OCI-LY3 (cell line): ENCODE results near the gene CYP2W1.

ENCODE experiments used
- H2AFZ ChIP-seq: fragments of 200-600, 300-600 bp; shearing (Covaris generic); 2 replicates; pipeline ENCODE4 v1.6.0; 2014; ENCODE audit warnings: antibody characterized with exemption, low read depth, low read length
- H3K27ac ChIP-seq: fragments of 200-600, 300-600 bp; sonication (generic); 2 replicates; pipeline ENCODE4 v1.5.1; 2014; ENCODE audit warnings: mild to moderate bottlenecking, low read length, moderate library complexity, mixed read lengths
- H3K27me3 ChIP-seq: fragments of 200-600, 300-600 bp; sonication (generic); 2 replicates; pipeline ENCODE4 v1.6.1; 2014; ENCODE audit warnings: low read depth, low read length, mixed read lengths
- H3K36me3 ChIP-seq: fragments of 200-600, 300-600 bp; sonication (generic); replicated peaks from 2 replicates; pipeline ENCODE3; 2014; ENCODE audit warnings: low read depth, low read length, mixed read lengths
- H3K4me1 ChIP-seq: fragments of 300-600, 200-600 bp; sonication (generic); 2 replicates; pipeline ENCODE4 v1.6.1; 2014; ENCODE audit warnings: low read length, mixed read lengths
- H3K4me2 ChIP-seq: fragments of 200-600, 300-600 bp; sonication (generic); 2 replicates; pipeline ENCODE4 v1.6.1; 2014; ENCODE audit warnings: low read length, mixed read lengths
- H3K4me3 ChIP-seq: fragments of 300-600, 200-600 bp; sonication (generic); 2 replicates; pipeline ENCODE4 v1.5.1; 2014; ENCODE audit warnings: antibody characterized with exemption, mild to moderate bottlenecking, low read length, moderate library complexity
- H3K79me2 ChIP-seq: fragments of 300-600, 200-600 bp; shearing (Covaris generic); 2 replicates; pipeline ENCODE4 v1.6.1; 2014; ENCODE audit warnings: mild to moderate bottlenecking, low read length, mixed read lengths
- H3K9ac ChIP-seq: fragments of 300-600, 200-600 bp; shearing (Covaris generic); 2 replicates; pipeline ENCODE4 v1.6.0; 2014; ENCODE audit warnings: mild to moderate bottlenecking, low read length, moderate library complexity
- H3K9me3 ChIP-seq: fragments of 200-600, 300-600 bp; shearing (Covaris generic); 2 replicates; pipeline ENCODE4 v1.6.1; 2014; ENCODE audit warnings: low read length, mixed read lengths; ENCODE audit not compliant: insufficient read depth
- H4K20me1 ChIP-seq: fragments of 200-600, 300-600 bp; sonication (generic); 2 replicates; pipeline ENCODE4 v1.6.1; 2016; ENCODE audit warnings: low read length, mixed read lengths; ENCODE audit not compliant: insufficient read depth
- EZH2phosphoT487 ChIP-seq: fragments of 200-600 bp; shearing (Covaris generic); IDR thresholded peaks from 2 replicates; pipeline ENCODE4 v1.6.1; 2018; ENCODE audit warnings: antibody characterized with exemption, mixed run types, low read depth
- TF ChIP-seq, protein P1 (sequence below): fragments of 200-600, 300-600 bp; sonication (generic); IDR thresholded peaks from 2 replicates; pipeline ENCODE4 v1.5.1; 2014; ENCODE audit warnings: antibody characterized with exemption, low read length, low read depth

The CYP2W1 gene

GRCh38 chr7:984361-985126 is 1.6 kb downstream of the CYP2W1 start:
- Histone ChIP-seq H3K4me3 (no peak overlapping the region), H3K9me3 (no peaks in the 10 kb centered on the region), H3K4me2 (no peak overlapping the region), H3K4me1 (0 out of 2 replicates have a peak, but pooled peaks cover 2% of the 10 kb centered on the region), H4K20me1 (no peaks in the 10 kb centered on the region), H3K9ac (no peak overlapping the region), H3K27me3 (no peaks in the 10 kb centered on the region), H3K27ac (no peak overlapping the region), H3K36me3 (no peaks in the 10 kb centered on the region), H2AFZ (no peak overlapping the region), H3K79me2 (no peaks in the 10 kb centered on the region)
- TF ChIP-seq, protein P1, sequence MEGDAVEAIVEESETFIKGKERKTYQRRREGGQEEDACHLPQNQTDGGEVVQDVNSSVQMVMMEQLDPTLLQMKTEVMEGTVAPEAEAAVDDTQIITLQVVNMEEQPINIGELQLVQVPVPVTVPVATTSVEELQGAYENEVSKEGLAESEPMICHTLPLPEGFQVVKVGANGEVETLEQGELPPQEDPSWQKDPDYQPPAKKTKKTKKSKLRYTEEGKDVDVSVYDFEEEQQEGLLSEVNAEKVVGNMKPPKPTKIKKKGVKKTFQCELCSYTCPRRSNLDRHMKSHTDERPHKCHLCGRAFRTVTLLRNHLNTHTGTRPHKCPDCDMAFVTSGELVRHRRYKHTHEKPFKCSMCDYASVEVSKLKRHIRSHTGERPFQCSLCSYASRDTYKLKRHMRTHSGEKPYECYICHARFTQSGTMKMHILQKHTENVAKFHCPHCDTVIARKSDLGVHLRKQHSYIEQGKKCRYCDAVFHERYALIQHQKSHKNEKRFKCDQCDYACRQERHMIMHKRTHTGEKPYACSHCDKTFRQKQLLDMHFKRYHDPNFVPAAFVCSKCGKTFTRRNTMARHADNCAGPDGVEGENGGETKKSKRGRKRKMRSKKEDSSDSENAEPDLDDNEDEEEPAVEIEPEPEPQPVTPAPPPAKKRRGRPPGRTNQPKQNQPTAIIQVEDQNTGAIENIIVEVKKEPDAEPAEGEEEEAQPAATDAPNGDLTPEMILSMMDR, result no peak
- TF ChIP-seq EZH2phosphoT487, result no peak

GRCh38 chr7:985127-985416 is 2.1 kb downstream of the CYP2W1 start:
- no peaks in the 10 kb centered on the region for H3K36me3 ChIP-seq
- H3K9ac ChIP-seq, result no peak overlapping the region
- no peak overlapping the region for H2AFZ ChIP-seq
- no peak overlapping the region for H3K4me3 ChIP-seq
- no peaks in the 10 kb centered on the region for H4K20me1 ChIP-seq
- H3K4me2 ChIP-seq, result no peak overlapping the region
- no peak for TF ChIP-seq EZH2phosphoT487
- TF ChIP-seq, protein P1, result no peak
- no peaks in the 10 kb centered on the region for H3K9me3 ChIP-seq
- no peaks in the 10 kb centered on the region for H3K79me2 ChIP-seq
- H3K27ac ChIP-seq, result no peak overlapping the region
- H3K4me1 ChIP-seq, result 0 out of 2 replicates have a peak, but pooled peaks cover 2% of the 10 kb centered on the region
- no peaks in the 10 kb centered on the region for H3K27me3 ChIP-seq

DNA sequence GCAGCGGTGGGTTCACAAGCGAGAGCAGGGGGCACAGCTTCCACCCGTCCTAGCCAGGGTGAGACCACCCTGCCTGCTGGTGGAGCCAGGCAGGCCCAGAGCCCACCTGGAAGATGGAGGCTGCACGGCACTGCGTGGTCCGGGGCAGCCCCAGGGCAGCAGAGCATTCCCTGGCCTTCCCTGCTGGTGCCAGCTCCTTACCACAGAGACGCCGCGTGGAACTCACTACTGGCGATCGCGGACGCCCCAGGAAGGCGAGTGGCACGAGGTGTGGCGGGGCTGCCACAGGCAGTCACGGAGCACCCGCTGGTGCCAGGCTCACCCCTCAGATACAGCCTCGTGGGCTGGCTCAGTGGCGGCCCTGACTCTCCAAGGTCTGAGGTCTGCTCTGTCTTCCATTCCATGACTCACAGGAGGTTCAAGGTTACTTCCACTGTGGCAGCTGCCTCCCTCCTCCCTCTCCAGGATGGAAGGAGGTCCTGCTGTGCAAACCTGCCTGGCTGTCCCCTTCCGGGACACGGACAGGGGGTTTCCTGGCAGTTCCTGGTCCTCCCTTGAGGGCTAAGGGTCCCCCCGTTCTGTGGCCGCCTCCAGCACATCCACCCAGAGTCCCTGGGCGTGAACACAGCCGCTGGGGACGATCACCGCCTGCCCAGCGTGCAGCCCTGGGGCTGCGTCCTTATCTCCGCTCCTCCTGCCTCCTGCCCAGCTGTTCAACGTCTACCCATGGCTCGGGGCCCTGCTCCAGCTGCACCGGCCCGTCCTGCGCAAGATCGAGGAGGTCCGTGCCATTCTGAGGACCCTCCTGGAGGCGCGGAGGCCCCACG is 3.1 kb downstream of the CYP2W1 start:
- Histone ChIP-seq H2AFZ (no peak overlapping the region), H3K9ac (no peak overlapping the region), H4K20me1 (no peaks in the 10 kb centered on the region), H3K4me2 (no peak overlapping the region), H3K9me3 (no peaks in the 10 kb centered on the region), H3K4me1 (0 out of 2 replicates have a peak, but pooled peaks cover 2% of the 10 kb centered on the region), H3K4me3 (no peak overlapping the region), H3K79me2 (no peaks in the 10 kb centered on the region), H3K27me3 (no peaks in the 10 kb centered on the region), H3K27ac (no peak overlapping the region), H3K36me3 (no peaks in the 10 kb centered on the region)
- TF ChIP-seq, protein P1, result no peak
